Renal pelvis (tissue), 4 donors: ENCODE data around the gene ANXA6. TPM values are rescaled to one million over a fixed set of nuclear protein-coding genes. Genes with fewer than 3 reads are reported as not detected.

ENCODE experiments used
- DNase-seq: peaks from one replicate; pipeline ENCODE4 v3.0.0-alpha.2; 2013
- polyA plus RNA-seq, 3 donors: library from polyadenylated mRNA; unstranded; fragments of 120-200 nt; gene quantifications; one replicate each; pipeline ENCODE4 v1.2.1, GENCODE V29; 2013; ENCODE audit not compliant: insufficient read length in 3 of 3

The ANXA6 gene
- polyA plus RNA-seq, 3 donors, result 120 to 152 (median 140) TPM

GRCh38 chr5:151066920-151067319, 90.7 kb downstream of the ANXA6 start:
- no peak for DNase-seq

- no peak for DNase-seq
Measured at GRCh38 chr5:151065609-151066008, 92.0 kb downstream of the ANXA6 start.

GRCh38 chr5:151064916-151065499, 92.6 kb downstream of the ANXA6 start:
- DNase-seq, result no peak

GRCh38 chr5:151063142-151063989, 94.2 kb downstream of the ANXA6 start:
- no peak for DNase-seq

- no peak for DNase-seq
Measured at GRCh38 chr5:151062405-151063141, 95.0 kb downstream of the ANXA6 start.

GRCh38 chr5:151060742-151061141, 96.8 kb downstream of the ANXA6 start:
- no peak for DNase-seq

- DNase-seq, result no peak
Measured at GRCh38 chr5:151058891-151059489, 98.6 kb downstream of the ANXA6 start.

- no peak for DNase-seq
Measured at GRCh38 chr5:151058301-151058700, 99.3 kb downstream of the ANXA6 start.

GRCh38 chr5:151056379-151057325, 100.9 kb downstream of the ANXA6 start:
- no peak for DNase-seq

GRCh38 chr5:151055336-151055735, 102.2 kb downstream of the ANXA6 start:
- DNase-seq, result no peak

GRCh38 chr5:151054709-151055108, 102.9 kb downstream of the ANXA6 start:
- no peak for DNase-seq

GRCh38 chr5:151053796-151054462, 103.7 kb downstream of the ANXA6 start:
- DNase-seq, result no peak

GRCh38 chr5:151052836-151053235, 104.7 kb downstream of the ANXA6 start:
- DNase-seq, result no peak

GRCh38 chr5:151051931-151052608, 105.5 kb downstream of the ANXA6 start:
- DNase-seq, result no peak

GRCh38 chr5:151051066-151051930, 106.3 kb downstream of the ANXA6 start:
- DNase-seq, result peak; percentile 72
